HG03280 (cell line): Measurements from ENCODE around the gene KCNK2.

Experiments
- ATAC-seq: cut with Tn5 transposase; IDR thresholded peaks from one replicate; pipeline ENCODE4 v1.9.1; 2021; ENCODE audit warnings: mild to moderate bottlenecking, moderate library complexity; ENCODE audit not compliant: unreplicated experiment

The KCNK2 gene, protein sequence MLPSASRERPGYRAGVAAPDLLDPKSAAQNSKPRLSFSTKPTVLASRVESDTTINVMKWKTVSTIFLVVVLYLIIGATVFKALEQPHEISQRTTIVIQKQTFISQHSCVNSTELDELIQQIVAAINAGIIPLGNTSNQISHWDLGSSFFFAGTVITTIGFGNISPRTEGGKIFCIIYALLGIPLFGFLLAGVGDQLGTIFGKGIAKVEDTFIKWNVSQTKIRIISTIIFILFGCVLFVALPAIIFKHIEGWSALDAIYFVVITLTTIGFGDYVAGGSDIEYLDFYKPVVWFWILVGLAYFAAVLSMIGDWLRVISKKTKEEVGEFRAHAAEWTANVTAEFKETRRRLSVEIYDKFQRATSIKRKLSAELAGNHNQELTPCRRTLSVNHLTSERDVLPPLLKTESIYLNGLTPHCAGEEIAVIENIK

DNA sequence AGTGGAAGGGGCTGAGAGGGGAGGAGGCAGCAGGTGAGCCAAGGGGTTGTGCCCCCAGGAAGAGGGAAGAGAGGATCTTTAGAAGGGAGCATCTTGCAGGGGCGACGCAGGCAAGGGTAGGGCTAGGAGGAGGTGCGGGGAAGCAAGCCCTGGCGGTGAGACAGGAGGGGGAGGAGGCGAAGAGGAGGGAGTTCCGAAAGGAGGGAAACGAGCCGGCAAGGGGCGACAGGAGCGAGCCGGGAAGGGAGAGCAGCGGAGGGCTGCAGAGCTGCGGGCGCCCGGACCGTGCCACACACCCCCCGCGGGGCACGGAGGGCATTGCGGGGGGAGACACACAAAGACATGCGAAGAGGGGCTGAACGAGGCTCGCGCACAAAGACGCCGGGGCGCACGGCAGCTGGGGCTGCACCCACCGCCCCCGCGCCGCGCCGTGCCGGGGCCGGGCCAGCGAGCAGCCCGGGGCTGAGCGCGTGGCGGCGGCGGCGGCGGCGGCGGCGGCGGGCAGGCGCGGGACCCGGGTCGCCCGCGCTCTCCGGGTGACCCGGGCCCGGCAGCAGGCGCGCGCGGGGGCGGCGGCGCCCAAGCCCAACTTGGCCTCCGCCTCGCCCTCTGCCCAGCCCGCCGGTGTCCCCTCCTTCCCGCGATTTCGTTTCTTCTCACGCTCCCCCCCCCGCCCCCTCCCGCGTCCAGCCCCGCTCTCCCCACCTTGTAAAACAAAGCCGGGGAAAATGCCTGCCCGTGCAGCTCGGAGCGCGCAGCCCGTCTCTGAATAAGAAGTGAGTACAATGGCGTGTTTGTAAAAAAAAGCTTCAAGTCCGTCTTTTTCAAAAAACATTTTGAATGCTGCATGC, at the start of gene KCNK2:
Gene KCNK2 (plus strand): TSS at position 206 of the 851 bp plus-strand sequence. CDS start 649 bp downstream, outside the sequence.
- no peak for ATAC-seq

DNA sequence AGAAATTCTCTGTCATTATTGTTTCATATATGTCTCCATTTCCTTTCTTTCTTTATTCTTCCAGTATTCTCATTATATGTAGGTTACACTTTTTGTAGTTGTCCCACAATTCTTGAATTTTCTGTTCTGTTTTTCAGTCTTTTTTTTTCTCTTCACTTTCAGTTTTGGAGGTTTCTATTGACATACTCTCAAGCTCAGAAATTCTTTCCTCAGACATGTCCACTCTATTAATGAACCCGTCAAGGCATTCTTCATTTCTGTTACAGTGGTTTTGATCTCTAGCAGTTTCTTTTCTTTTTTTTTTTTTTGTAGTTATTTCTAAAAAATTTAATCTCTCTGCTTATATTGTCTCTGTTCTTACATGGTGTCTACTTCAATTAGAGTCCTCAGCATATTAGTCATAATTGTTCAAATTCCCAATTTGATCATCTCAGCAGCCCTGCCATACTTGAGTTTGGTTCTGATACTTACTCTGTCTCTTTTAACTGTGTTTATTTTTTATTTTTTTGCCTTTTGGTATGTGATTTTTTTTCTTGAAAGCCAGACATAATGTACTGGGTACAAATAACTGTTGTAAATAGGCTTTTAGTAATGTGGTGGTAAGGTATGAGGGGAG, 49.5 kb upstream of the KCNK2 start:
- ATAC-seq, result no peak

DNA sequence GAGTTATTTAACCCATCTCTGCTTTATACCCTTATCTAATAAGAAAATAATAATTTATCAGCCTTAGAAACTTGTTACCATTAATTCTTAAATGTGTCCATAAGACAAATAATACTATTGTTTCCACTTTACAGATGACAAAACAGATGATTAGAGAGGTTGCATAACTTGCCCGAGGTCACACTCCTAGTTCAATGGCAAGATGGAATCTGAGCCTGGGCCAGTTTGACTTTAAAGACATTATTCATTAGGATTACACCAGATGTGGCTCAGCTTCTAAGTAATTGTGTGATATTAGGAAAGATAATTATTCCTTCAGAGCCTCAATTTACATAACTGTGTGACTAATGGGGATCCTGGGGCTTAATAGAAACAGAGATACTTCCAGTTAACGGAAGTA, 42.3 kb upstream of the KCNK2 start:
- no peak for ATAC-seq

DNA sequence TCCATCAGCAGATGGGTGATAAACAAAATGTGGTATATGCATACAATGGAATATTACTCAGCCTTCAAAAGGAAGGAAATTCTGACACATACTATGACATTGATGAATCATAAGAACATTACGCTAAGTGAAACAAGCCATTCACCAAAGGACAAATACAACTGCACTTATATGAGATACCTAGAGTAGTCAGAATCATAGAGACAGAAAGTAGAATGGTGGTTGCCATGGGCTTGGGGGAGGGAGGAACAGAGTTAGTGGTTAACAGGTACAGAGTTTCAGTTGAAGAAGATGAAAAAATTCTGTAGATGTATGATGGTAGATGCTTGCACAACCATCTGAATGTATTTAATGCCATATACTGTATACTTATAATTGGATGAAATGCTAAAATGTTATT, 39.1 kb upstream of the KCNK2 start:
- no peak for ATAC-seq

DNA sequence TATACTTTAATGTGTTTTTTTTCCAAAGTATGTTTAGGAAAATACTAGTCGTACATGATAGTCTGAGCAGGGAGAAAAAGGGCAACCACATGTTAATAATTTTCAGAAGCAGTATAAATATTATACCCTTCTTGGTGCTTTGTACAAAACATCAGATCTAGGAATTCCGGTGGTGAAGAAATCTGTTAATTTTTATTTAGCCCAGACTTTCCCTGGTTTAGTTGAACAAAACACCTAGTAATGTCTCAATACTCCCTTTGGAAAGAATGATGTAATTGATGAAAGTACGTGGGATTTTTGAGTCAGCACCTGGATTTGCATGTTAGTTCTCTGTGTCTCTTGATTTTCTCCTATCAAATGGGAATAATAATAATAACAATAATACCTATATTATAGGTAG, 38.4 kb upstream of the KCNK2 start:
- no peak for ATAC-seq

DNA sequence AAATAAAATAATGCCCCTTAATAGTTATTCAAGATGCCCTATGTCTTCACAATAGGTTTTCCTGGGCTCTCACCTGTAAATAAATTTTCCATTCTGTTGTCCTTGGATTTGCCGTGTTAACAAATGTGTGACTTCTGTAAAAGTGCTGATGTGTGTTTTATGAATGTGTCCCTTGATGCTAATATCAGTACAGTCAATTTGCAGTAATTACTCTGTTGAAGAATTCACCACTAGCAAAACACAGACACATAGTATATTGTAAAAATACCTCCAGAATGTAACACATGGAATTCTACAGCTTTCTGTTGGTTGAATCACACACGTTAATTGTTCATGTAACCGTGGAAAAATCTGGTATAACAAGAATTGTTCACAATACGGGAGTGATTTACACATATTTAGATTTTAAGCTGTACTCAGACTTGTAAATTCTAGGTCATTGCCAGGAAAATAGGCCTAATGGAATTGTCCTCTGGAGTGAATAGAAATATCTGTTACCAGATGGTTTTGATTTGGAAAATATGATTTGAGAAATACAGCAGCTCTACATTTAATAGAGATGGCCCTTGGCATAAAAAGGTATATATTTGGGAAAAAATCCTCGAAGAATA, 36.7 kb upstream of the KCNK2 start:
- ATAC-seq, result no peak

DNA sequence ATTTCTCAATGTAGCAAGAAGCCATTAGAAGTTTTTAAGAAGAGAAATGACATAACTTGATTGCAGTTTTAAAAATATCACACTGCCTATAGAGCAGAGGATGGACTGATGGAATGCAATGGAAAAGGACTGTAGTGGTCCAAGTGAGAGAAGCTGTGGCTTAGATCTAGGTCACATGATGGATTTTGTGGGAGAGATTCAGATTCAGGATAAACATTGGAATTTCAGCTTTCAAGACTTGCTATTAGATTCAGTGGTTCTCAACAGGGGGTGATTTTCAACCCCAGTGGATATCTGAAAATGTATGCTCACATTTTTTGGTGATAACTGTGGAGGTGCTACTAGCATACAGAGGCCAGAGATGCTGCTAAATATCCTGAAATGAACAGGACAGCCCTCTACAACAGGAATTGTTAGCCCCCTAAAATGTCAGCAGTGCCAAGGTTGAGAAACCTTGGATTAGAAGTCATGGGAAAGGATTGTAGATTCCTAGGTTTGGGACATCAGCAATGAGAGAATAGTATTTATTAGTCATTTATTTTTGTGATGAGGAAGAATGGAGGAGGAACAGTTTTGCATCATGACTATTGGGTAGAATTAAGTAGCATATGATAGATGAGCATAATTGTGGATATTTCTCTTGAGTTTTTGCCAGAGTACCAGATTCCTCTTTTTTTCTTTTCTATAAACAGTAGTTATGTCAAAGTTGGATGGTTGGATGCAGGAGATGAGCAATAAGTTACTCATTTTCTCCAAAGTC, 30.1 kb upstream of the KCNK2 start:
- ATAC-seq, result no peak

DNA sequence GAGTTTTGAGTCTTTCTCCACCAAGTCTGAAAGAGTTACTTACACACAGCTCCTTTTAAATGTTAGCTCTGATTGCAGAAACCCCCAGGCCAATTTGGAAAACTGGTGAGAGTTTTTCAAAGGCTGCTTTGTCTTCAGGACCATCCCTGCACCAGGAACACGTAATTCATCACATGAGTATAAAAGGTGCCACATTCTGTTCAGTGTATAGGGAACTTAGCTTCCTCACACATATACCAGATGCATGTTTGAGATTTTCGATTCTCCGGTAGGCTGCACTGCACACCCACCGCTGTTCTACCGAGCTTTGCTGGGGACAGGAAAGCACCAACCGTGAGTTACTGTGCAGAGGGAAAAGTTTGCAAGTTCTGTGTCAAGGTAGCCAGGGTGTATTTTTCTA, 28.3 kb upstream of the KCNK2 start:
- no peak for ATAC-seq

DNA sequence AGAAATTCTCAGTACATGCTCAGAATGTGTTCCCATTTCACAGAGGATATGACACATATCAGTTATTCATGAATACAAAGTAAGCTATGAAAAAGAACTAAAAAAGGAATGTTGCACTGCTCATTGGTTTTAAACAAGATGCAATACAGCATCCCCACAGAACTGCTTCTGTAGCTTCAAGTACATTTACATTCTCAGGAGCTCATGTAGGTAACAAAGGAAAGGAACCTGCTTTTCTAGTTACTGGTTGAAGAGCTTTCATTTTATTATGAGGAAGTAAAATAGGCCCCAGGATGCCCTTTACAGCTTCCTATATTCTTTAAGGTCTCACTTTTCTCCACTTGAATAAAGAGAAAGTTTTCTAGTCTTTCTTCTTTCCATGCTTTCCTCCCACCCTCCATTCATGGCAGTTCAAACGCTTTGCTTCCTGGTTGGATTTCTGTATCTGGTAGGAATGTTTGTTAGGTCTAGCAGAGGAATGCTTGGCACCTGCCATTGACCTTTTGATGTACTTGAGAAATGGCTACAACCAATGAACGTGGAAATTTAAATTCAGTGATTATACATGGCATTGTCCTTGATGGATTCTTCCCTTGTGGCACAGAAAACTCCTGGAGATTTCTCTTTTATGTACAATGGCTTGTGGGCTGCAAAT, 27.1 kb upstream of the KCNK2 start:
- no peak for ATAC-seq

DNA sequence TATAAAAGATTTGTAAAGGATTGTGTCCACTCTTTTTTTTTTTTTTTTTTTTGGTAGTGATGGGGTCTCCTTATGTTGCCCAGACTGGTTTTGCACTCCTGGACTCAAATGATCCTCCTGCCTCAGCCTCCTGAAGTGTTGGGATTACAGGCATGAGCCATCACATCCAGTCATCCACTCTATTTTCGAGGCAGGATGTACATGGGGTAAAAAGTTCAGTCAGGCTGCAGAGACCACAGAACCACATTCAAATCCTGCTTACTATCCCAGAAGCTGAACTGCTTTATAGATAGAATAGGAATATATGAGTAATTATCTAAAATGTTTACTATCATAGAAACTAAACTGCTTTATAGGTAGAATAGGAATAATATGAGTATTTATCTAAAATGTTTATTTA, 26.0 kb upstream of the KCNK2 start:
- no peak for ATAC-seq

DNA sequence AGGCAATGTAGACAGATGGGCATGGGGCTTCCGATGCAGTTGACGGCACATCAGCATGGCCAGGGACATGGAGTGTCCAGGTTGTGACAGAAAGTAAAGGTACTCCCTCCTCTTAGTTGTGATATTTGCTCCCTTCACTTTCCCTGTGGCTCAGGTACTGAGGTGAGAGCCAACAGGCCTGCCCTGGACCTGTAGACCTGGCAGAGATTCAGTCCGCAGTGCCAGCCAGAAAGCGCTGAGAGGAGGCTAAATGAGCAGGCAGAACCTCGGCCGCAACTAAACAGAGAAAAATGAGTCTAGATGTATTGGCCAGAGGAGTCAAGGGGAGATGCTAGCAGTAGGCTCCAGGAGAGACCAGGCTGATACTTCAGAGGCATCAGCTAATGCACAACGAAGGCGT, 22.6 kb upstream of the KCNK2 start:
- ATAC-seq, result no peak

DNA sequence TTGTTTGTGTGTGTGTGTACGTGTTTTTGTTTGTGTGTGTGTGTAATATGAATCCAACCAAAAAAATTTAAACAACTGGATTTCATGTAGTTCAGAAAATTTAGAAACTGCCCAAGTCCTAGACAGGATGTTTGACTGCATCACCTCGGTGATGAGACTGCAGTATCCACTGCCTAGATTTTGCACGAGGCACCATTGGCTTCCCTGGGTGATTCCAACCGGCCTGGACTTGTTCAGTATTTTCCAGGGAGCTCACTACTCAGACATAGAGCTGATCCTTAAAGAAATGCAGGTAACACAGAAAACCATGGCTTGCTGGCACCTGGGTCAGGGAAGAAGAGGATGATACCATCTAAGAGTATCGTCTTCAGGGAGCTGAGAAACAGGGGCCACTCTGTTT, 18.2 kb upstream of the KCNK2 start:
- no peak for ATAC-seq

DNA sequence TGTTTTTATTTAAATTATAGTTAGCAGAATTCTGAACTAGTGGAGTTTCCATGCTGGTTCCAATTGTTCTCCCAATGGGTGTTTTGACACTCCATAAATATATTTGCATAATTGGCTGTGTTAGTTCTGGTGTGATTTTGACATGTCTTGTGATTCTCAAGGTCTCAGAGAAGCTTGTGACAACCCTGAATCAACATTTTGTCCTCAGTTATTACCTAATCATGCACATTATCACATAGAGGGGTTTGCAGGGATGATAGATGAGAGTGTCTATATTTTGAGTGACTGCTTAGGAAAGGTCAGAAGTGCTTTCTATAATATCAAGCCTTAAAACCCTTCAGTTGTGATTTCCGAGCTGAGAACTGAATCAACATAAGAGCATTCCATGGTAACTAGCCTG, 11.5 kb upstream of the KCNK2 start:
- no peak for ATAC-seq

DNA sequence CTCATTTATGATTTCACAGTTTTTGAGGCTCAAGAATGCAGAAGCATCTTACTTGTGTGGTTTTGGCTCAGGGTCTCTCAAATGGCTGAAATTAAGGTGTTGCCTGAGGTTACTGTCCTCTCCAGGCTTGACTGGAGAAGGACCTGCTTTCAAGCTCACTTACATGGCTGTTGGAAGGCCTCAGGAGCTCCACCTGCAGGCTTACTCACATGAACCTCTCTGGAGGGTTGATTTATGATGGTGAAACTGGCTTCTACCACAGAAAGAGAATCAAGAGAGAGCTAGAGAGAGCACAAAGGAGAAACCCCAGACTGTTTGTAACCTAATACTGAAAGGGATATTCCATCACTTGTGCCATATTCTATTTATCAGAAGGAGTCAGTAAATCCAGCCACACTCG, 6.2 kb upstream of the KCNK2 start:
- peak; percentile 65 for ATAC-seq

DNA sequence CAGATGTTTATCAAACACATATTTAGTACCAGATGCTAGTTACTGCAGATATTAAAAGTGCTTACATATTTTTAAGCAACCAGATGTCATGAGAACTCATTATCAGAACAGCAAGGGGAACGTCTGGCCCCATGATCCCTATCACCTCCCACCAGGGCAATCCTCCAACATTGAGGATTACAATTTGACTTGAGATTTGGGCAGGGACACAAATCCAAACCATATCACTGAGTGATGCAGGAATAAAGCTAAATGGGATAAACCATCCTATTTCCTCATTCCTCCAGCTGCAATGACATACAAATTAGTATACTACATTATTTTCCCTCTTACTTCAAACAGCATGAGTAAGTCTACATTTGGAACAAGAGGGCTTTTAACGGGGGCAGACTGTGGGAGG, 3.1 kb upstream of the KCNK2 start:
- ATAC-seq, result no peak

DNA sequence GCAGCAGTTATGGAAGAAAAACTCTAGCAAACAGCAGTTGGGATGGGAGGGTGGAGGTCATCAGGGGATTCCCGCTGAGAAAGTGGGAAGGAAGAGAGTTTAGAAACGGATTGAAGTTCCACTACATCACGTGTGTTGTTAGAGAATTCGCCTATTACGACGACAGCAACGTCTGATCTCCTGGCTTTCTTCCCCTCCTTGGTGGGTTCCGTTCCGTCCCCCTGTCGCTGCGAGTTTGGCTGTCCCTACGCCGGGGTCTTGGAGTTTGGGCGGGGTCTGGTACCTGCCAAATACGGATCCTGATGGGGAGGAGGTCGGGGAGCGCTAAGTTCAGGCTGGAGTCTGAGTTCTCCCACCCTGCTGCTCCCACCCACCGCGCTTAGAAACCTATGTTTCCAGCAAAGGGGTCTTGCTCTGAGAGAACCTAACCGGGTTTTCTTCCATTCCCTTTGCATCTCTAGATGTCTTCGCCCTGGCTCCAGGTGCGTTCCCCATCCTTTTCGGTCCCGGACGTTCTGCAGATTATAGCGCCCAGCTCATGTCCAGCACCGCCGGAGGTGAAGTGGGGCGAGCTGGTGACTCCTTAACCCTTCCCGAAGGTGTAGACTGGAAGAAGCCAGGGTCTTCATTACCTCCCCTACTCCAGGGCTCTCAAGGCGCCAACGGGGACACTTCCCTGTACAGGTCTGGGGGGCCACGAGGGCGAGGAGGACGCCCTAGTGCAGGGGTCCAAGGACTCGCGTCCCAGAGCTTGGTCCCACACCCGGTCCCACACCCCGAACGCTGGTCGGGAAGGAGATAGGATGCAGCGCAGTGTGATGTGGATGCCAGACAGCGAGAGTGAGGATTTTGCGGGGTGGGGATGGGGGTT, 641 bp upstream of the KCNK2 start:
- ATAC-seq, result no peak

DNA sequence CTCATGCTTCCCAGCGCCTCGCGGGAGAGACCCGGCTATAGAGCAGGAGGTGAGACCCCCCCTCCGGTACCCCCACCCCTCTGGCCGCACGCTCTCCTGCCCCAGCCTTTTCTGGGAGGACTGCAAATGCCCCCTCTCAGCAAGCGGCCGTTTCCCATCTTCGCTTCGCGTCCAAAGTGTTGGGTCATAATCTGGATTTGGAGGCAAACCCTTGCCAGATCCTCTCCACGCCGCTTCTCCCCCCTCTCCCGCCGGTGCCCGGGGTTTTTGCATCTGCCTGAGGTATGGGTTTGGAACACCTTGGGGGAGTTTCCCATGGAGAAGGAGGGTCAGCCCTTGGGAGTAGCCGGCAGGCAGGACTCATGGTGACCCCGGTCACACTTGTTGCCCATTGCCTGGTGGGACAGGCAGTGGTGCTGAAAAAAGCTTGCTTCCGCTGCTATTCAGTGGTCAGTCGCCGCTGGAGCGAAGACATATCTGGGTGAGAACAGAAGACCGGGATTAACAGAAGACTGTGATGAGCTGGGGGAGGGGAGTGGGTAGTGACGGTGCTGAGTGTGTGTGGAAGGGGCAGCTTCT, 935 bp downstream of the KCNK2 start:
- ATAC-seq, result no peak

DNA sequence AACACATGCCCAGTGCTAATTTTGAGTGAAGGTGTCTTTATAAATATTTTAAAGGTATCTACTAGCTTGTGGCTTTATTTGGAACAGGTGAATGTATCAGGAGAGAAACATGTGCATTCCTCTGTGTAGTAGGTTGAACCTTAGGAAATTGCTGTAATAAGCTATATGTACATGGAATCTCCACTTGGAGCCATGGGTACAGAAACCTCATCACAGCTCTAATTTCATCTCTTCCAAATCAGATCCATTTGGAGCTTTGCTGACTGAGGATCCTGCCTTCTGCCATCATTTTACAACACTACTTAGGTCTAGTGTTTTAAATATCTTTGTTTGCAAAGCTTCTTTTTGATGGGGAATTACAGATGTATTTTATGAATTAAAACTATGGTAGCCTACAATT, 2.1 kb downstream of the KCNK2 start:
- no peak for ATAC-seq

DNA sequence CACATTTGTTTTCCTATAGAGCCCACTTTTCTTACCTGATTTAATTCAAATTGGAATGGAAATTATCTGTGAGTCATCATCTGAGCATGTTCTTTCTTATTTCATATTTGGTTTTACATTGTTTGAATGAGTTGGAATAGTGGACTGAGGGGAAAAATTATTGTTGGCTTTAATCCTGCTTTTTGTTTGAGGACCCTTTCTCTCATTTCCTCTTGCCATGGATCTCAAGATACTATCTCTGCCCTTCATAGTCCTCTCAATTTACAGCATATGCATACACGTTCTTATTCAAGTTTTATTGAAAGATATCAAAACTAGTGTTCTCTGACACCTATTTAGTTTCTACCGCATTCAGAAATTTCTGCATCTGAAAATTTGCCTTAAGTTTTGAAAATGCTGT, 5.1 kb downstream of the KCNK2 start:
- no peak for ATAC-seq
